OCI-LY1 (cell line): ENCODE measurements around the gene ALOX15B.

Experiments used
- H2AFZ ChIP-seq: fragments of 200-600 bp; sonication (generic), shearing (Covaris generic); 2 replicates; pipeline ENCODE4 v1.6.0; 2014; ENCODE audit warnings: antibody characterized with exemption, mild to moderate bottlenecking, low read length
- H3F3A ChIP-seq: fragments of 200-600 bp; sonication (generic), shearing (Covaris generic); 2 replicates; pipeline ENCODE4 v1.6.0; 2014; ENCODE audit warnings: mild to moderate bottlenecking, antibody characterized with exemption, low read length, moderate library complexity; ENCODE audit not compliant: insufficient read depth
- H3K27ac ChIP-seq: fragments of 200-600 bp; sonication (generic); 2 replicates; pipeline ENCODE4 v1.5.1; 2014; ENCODE audit warnings: low read length, mixed run types, mild to moderate bottlenecking, low read depth; ENCODE audit not compliant: poor library complexity, severe bottlenecking
- H3K27me3 ChIP-seq: fragments of 200-600 bp; sonication (generic); 2 replicates; pipeline ENCODE4 v1.6.0; 2014; ENCODE audit warnings: antibody characterized with exemption, mild to moderate bottlenecking, low read length, moderate library complexity; ENCODE audit not compliant: insufficient read depth
- H3K36me3 ChIP-seq: fragments of 200-600 bp; sonication (generic); 2 replicates; pipeline ENCODE4 v1.6.1; 2014; ENCODE audit warnings: mild to moderate bottlenecking, antibody characterized with exemption, low read length, moderate library complexity, mixed read lengths; ENCODE audit not compliant: insufficient read depth
- H3K4me1 ChIP-seq: fragments of 200-600 bp; sonication (generic); 2 replicates; pipeline ENCODE4 v1.5.1; 2014; ENCODE audit warnings: mild to moderate bottlenecking, low read length, moderate library complexity; ENCODE audit not compliant: insufficient read depth, severe bottlenecking
- H3K4me2 ChIP-seq: fragments of 200-600 bp; sonication (generic), shearing (Covaris generic); 2 replicates; pipeline ENCODE4 v1.6.1; 2014; ENCODE audit warnings: low read length
- H3K4me3 ChIP-seq: fragments of 200-600 bp; sonication (generic); 2 replicates; pipeline ENCODE4 v1.5.1; 2014; ENCODE audit warnings: low read length, low read depth, mild to moderate bottlenecking, mixed read lengths; ENCODE audit not compliant: poor library complexity, severe bottlenecking
- H3K79me2 ChIP-seq: fragments of 200-600 bp; shearing (Covaris generic); 2 replicates; pipeline ENCODE4 v1.6.1; 2016; ENCODE audit warnings: mixed run types, low read length, mixed read lengths; ENCODE audit not compliant: insufficient read depth
- H3K9ac ChIP-seq: fragments of 200-600 bp; sonication (generic), shearing (Covaris generic); 2 replicates; pipeline ENCODE4 v1.6.1; 2014; ENCODE audit warnings: mild to moderate bottlenecking, low read length, mixed read lengths
- H3K9me2 ChIP-seq: fragments of 200-600 bp; sonication (generic), shearing (Covaris generic); 2 replicates; pipeline ENCODE4 v1.6.1; 2014; ENCODE audit warnings: low read depth, mild to moderate bottlenecking, low read length, mixed read lengths
- H3K9me3 ChIP-seq: fragments of 200-600 bp; shearing (Covaris generic); 2 replicates; pipeline ENCODE4 v1.6.1; 2014; ENCODE audit warnings: low read length, mixed read lengths
- H4K20me1 ChIP-seq: fragments of 200-600 bp; sonication (generic), shearing (Covaris generic); 2 replicates; pipeline ENCODE4 v1.6.0; 2016; ENCODE audit warnings: mild to moderate bottlenecking, low read length; ENCODE audit not compliant: insufficient read depth
- CTCF ChIP-seq: fragments of 200-600 bp; sonication (generic), shearing (Covaris generic); IDR thresholded peaks from 2 replicates; pipeline ENCODE4 v1.5.1; 2017; ENCODE audit warnings: mild to moderate bottlenecking, antibody characterized with exemption, low read length, moderate library complexity, mixed read lengths
- EZH2 ChIP-seq: fragments of 200-600 bp; sonication (generic), shearing (Covaris generic); IDR thresholded peaks from 2 replicates; pipeline ENCODE4 v1.8.0; 2017; ENCODE audit warnings: borderline replicate concordance, mixed run types, mild to moderate bottlenecking, antibody characterized with exemption, low read length, moderate library complexity, mixed read lengths

The ALOX15B gene

GRCh38 chr17:8068736-8069586 is 30.1 kb downstream of the ALOX15B start:
- no peaks in the 10 kb centered on the region for H3K9me2 ChIP-seq
- H3K9me3 ChIP-seq, result no peaks in the 10 kb centered on the region
- no peak overlapping the region for H3K4me2 ChIP-seq
- H3F3A ChIP-seq, result no peaks in the 10 kb centered on the region
- no peak overlapping the region for H2AFZ ChIP-seq
- no peaks in the 10 kb centered on the region for H3K36me3 ChIP-seq
- H3K9ac ChIP-seq, result no peak overlapping the region
- H3K27me3 ChIP-seq, result peaks cover 7% of the 10 kb centered on the region; the same call in 1 of the 2 replicates
- H3K79me2 ChIP-seq, result no peaks in the 10 kb centered on the region
- no peak overlapping the region for H3K27ac ChIP-seq
- H3K4me1 ChIP-seq, result no peaks in the 10 kb centered on the region
- no peaks in the 10 kb centered on the region for H4K20me1 ChIP-seq
- TF ChIP-seq EZH2 (no peak), CTCF (no peak)
- H3K4me3 ChIP-seq, result no peak overlapping the region

GRCh38 chr17:8069587-8069860 is 30.7 kb downstream of the ALOX15B start:
- Histone ChIP-seq H2AFZ (no peak overlapping the region), H3K4me3 (no peak overlapping the region), H4K20me1 (no peaks in the 10 kb centered on the region), H3K4me2 (no peak overlapping the region), H3K27ac (no peak overlapping the region), H3K79me2 (no peaks in the 10 kb centered on the region), H3K36me3 (no peaks in the 10 kb centered on the region), H3K4me1 (no peaks in the 10 kb centered on the region), H3F3A (no peaks in the 10 kb centered on the region), H3K9me2 (no peaks in the 10 kb centered on the region), H3K9ac (no peak overlapping the region), H3K27me3 (peaks cover 7% of the 10 kb centered on the region; the same call in 1 of the 2 replicates), H3K9me3 (no peaks in the 10 kb centered on the region)
- no peak for TF ChIP-seq CTCF
- no peak for TF ChIP-seq EZH2

- Histone ChIP-seq H2AFZ (no peak overlapping the region), H3F3A (no peaks in the 10 kb centered on the region), H4K20me1 (no peaks in the 10 kb centered on the region), H3K27me3 (peaks cover 7% of the 10 kb centered on the region; the same call in 1 of the 2 replicates), H3K79me2 (no peaks in the 10 kb centered on the region), H3K9me2 (no peaks in the 10 kb centered on the region), H3K9ac (no peak overlapping the region), H3K27ac (no peak overlapping the region), H3K4me3 (no peak overlapping the region), H3K4me2 (no peak overlapping the region), H3K4me1 (no peaks in the 10 kb centered on the region), H3K36me3 (no peaks in the 10 kb centered on the region), H3K9me3 (no peaks in the 10 kb centered on the region)
- no peak for TF ChIP-seq EZH2
- no peak for TF ChIP-seq CTCF
These were observed 32.6 kb downstream of the ALOX15B start for GRCh38 chr17:8071496-8071895.
